Right lobe of liver (tissue), 4 donors: ENCODE results near the gene DOP1B.

Experiments
- POLR2A ChIP-seq: fragments of 450-650 bp; IDR thresholded peaks from one replicate; pipeline ENCODE4 v1.6.1; 2017; ENCODE audit warnings: antibody characterized with exemption, mild to moderate bottlenecking
- TF ChIP-seq, protein P1 (sequence below), 4 donors: fragments of 200-600 bp in 3 of 4; fragments of 450-650 bp in 1 of 4; IDR thresholded peaks; one replicate each; pipeline versions ENCODE4 v1.5.1 to v1.8.0; 2016 to 2022; ENCODE audit warnings: antibody characterized with exemption in 4 of 4, mild to moderate bottlenecking in 2 of 4
- donor health status: DM: no; HTN: no; CAD: no.
- donor health status: DM: no; HTN: no; CAD: no.
- donor health status: DM: no; HTN: yes; CAD: no.

DNA sequence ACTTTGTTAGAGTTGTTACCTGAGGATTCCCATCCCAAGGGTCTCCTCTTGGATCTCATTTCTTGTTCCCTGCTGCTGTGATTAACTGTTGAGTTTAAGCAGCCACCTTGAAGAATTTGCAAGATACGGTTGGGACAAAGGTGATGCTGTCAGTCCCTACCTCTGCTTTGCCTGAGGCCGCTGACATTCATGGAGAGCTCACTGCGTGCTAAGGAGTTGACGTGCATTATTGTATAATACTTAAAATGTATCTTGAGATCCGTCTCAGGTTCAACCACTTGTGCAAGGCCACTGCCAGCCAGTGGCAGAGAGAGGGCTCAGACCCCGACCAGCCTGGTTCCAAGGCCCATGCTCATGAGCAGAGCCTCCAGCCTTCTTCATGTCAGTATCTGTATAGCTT lies 14.2 kb downstream of the DOP1B start:
- TF ChIP-seq, protein P1, sequence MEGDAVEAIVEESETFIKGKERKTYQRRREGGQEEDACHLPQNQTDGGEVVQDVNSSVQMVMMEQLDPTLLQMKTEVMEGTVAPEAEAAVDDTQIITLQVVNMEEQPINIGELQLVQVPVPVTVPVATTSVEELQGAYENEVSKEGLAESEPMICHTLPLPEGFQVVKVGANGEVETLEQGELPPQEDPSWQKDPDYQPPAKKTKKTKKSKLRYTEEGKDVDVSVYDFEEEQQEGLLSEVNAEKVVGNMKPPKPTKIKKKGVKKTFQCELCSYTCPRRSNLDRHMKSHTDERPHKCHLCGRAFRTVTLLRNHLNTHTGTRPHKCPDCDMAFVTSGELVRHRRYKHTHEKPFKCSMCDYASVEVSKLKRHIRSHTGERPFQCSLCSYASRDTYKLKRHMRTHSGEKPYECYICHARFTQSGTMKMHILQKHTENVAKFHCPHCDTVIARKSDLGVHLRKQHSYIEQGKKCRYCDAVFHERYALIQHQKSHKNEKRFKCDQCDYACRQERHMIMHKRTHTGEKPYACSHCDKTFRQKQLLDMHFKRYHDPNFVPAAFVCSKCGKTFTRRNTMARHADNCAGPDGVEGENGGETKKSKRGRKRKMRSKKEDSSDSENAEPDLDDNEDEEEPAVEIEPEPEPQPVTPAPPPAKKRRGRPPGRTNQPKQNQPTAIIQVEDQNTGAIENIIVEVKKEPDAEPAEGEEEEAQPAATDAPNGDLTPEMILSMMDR (IDR thresholded peaks at IDR 0.05) = no peak
- no peak for TF ChIP-seq POLR2A
